Activated naive CD8-positive, alpha-beta T cell treated with anti-CD3 and anti-CD28 coated beads for 36 hours (primary cell): Measurements from ENCODE around the gene LGALS8. TPM values are rescaled to one million over a fixed set of nuclear protein-coding genes. Genes with fewer than 3 reads are reported as not detected.
A peak's percentile ranks its signal among the peaks of the same experiment; 100 is the strongest.
"Not testable (repeated sequence)": the region's sequence is repeated elsewhere in the genome, so short reads cannot be mapped to it uniquely, and the experiment has no call there.

ENCODE experiments used
- DNase-seq: peaks from one replicate; pipeline ENCODE4 v3.0.0; 2021
- H3K27ac Mint-ChIP-seq: one replicate; pipeline ENCODE4 v1.8.0; 2022; ENCODE audit warnings: mild to moderate bottlenecking, moderate library complexity, mixed read lengths
- H3K27me3 Mint-ChIP-seq: one replicate; pipeline ENCODE4 v1.8.0; 2022; ENCODE audit warnings: mild to moderate bottlenecking, mixed read lengths
- H3K36me3 Mint-ChIP-seq: one replicate; pipeline ENCODE4 v1.8.0; 2021; ENCODE audit warnings: mild to moderate bottlenecking, mixed read lengths
- H3K4me1 Mint-ChIP-seq: one replicate; pipeline ENCODE4 v1.8.0; 2021; ENCODE audit warnings: mixed read lengths
- H3K4me3 Mint-ChIP-seq: one replicate; pipeline ENCODE4 v1.8.0; 2022; ENCODE audit warnings: mild to moderate bottlenecking, moderate library complexity, mixed read lengths
- H3K9me3 Mint-ChIP-seq: one replicate; pipeline ENCODE4 v1.8.0; 2022; ENCODE audit warnings: mixed read lengths
- total RNA-seq, 2 experiments: library from RNA; stranded (reverse); gene quantifications; one replicate each; pipeline ENCODE4 v1.2.3, GENCODE V29; 2021

LGALS8 gene
- total RNA-seq: 10 to 100 TPM; 69.0 to 76.6 TPM

GRCh38 chr1:236523704-236524141, at the start of gene LGALS8:
Gene LGALS8, plus strand, starts transcription at chr1:236523982. Its CDS starts 2,089 bp downstream, at chr1:236526071.
- peak within 1 kb of the TSS; percentile 98 for H3K27ac Mint-ChIP-seq
- DNase-seq: peak; percentile 89
- peak within 1 kb of the TSS; percentile 97 for H3K4me3 Mint-ChIP-seq
- H3K27me3 Mint-ChIP-seq: no peaks in the 10 kb centered on the region
- no peaks in the 10 kb centered on the region for H3K9me3 Mint-ChIP-seq
- peaks cover 10% of the 10 kb centered on the region for H3K36me3 Mint-ChIP-seq
- H3K4me1 Mint-ChIP-seq: peaks cover 6% of the 10 kb centered on the region

DNA sequence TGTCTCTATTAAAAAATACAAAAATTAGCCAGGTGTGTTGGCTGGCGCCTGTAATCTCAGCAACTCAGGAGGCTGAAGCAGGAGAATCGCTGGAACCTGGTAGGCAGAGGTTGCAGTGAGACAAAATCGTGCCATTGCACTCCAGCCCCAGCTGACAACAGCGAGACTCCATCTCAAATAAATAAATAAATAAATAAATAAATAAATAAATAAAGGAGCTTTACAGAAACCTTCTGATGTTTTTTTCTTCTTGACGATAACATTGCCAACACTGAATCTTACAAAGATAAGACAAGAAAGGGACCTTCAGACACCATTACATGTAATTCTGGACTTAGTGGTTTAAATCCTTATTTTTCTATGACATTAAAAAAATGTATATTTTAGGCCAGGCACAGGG, 47.8 kb upstream of the LGALS8 start:
- Mint-ChIP-seq H3K27me3 (peaks cover 25% of the 10 kb centered on the region), H3K9me3 (no peaks in the 10 kb centered on the region), H3K36me3 (no peaks in the 10 kb centered on the region), H3K4me3 (no peak overlapping the region), H3K4me1 (no peaks in the 10 kb centered on the region), H3K27ac (no peak overlapping the region)
- DNase-seq: no peak

DNA sequence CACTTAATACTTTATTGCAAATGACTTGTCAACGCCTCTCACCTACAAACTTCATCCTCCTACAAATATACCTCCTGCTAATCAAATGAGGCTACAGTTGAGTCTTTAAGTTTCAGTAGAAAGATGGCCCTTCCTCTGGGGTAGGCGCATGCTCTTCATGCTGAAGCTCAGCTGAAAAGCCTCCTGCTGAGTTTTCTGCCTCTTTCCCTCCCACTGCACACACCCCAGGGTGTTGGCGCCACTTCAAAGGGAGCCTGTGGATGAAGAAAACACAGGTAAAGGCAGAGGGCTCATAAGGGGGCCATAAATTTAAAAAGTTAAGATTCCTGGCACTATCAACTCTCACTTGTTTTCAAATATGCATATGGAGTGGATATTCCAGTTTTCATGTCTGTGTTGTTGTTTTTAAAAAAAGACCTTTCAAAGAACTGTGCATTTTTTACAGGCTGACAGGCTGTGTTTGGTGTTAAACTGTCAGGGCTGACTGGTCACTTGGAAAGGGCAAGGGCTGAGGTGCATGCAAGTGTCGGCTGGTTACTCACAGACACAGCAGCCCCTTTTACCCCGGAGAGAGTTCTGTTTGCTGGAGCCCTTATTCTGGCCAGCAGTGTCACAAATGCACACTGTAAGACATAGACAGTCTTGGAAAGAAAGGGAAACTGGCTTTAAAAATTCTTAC, 42.9 kb upstream of the LGALS8 start:
- H3K27me3 Mint-ChIP-seq: peaks cover 7% of the 10 kb centered on the region
- no peaks in the 10 kb centered on the region for H3K9me3 Mint-ChIP-seq
- H3K4me1 Mint-ChIP-seq: no peaks in the 10 kb centered on the region
- H3K4me3 Mint-ChIP-seq: no peak overlapping the region
- H3K36me3 Mint-ChIP-seq: no peaks in the 10 kb centered on the region
- H3K27ac Mint-ChIP-seq: no peak overlapping the region
- DNase-seq: no peak

DNA sequence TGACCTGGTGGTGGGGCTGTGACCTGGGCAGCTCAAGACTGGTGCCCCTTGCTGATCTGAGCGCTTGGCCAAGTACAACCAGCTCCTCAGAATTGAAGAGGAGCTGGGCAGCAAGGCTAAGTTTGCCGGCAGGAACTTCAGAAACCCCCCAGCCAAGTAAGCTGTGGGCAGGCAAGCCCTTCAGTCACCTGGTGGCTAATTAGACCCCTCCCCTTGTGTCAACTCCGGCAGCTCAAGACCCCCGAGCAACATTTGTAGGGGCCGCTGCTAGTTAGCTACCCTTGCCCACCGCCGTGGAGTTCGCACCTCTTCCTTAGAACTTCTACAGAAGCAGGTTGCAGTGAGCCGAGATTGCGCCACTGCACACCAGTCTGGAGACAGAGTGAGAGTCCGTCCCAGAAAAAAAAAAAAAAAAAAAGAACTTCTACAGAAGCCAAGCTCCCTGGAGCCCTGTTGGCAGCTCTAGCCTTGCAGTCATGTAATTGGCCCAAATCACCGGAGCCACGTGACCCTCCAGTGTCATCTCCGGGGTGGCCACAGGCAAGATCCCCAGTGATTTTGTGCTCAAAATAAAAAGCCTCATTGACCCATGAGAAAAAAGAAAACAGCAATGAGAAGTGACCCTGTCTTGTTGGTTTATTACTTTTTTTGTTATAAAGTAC, 39.3 kb upstream of the LGALS8 start:
- DNase-seq: no peak
- Mint-ChIP-seq H3K36me3 (no peaks in the 10 kb centered on the region), H3K27me3 (no peaks in the 10 kb centered on the region), H3K9me3 (no peaks in the 10 kb centered on the region), H3K27ac (no peak overlapping the region), H3K4me1 (no peaks in the 10 kb centered on the region), H3K4me3 (no peak overlapping the region)

GRCh38 chr1:236486356-236487002, 37.3 kb upstream of the LGALS8 start:
- Mint-ChIP-seq H3K4me3 (no peak overlapping the region), H3K9me3 (no peaks in the 10 kb centered on the region), H3K27ac (no peak overlapping the region), H3K4me1 (peaks cover 7% of the 10 kb centered on the region), H3K27me3 (peaks cover 14% of the 10 kb centered on the region), H3K36me3 (no peaks in the 10 kb centered on the region)
- DNase-seq: no peak

DNA sequence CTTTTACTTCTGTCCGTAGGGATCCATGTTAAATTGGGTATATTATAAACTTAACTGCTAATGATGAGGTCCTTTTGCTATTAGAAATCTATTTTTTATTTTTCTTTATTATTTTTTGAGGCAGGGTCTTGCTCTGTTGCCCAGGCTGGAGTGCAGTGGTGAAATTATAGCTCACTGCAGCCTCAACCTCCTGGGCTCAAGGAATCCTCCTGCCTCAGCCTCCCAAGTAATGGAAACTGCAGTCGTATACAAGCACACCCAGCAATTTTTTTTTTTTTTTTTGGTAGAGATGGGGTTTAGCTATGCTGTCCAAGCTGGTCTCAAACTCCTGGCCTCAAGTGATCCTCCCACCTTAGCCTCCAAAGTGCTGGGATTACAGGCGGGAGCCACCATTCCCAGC, 34.6 kb upstream of the LGALS8 start:
- not testable (repeated sequence) for H3K4me3 Mint-ChIP-seq, H3K36me3 Mint-ChIP-seq, DNase-seq, H3K9me3 Mint-ChIP-seq, H3K27ac Mint-ChIP-seq
- Mint-ChIP-seq H3K4me1 (peaks cover 10% of the 10 kb centered on the region), H3K27me3 (peaks cover 26% of the 10 kb centered on the region)

DNA sequence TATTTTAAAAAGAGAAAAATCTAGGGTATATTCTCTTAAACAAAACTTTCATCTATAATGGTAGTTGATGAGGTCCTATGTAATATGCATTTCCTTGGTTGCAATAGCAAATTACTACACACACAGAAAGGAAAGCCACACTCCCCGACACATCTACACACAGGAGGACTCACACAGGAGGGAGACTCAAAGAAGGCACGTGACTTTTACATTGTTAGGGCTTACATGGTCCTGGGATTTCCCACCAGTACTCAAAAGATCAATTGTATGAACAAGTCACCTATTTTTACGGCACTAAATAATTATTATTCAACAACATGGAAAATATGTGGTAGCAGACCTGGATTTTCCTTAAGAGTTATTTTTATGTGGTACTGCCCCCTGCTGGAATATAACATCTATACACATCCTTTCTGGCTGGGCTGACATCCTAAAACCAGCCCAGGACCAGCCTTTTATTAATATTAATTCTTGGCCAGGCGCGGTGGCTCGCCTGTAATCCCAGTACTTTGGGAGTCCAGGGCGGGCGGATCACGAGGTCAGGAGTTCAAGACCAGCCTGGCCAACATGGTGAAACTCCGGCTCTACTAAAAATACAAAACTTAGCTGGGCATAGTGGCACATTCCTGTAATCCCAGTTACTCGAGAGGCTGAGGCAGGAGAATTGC, 33.9 kb upstream of the LGALS8 start:
- peaks cover 28% of the 10 kb centered on the region for H3K27me3 Mint-ChIP-seq
- no peaks in the 10 kb centered on the region for H3K9me3 Mint-ChIP-seq
- H3K4me1 Mint-ChIP-seq: peaks cover 10% of the 10 kb centered on the region
- no peak overlapping the region for H3K27ac Mint-ChIP-seq
- H3K36me3 Mint-ChIP-seq: no peaks in the 10 kb centered on the region
- DNase-seq: no peak
- H3K4me3 Mint-ChIP-seq: no peak overlapping the region

DNA sequence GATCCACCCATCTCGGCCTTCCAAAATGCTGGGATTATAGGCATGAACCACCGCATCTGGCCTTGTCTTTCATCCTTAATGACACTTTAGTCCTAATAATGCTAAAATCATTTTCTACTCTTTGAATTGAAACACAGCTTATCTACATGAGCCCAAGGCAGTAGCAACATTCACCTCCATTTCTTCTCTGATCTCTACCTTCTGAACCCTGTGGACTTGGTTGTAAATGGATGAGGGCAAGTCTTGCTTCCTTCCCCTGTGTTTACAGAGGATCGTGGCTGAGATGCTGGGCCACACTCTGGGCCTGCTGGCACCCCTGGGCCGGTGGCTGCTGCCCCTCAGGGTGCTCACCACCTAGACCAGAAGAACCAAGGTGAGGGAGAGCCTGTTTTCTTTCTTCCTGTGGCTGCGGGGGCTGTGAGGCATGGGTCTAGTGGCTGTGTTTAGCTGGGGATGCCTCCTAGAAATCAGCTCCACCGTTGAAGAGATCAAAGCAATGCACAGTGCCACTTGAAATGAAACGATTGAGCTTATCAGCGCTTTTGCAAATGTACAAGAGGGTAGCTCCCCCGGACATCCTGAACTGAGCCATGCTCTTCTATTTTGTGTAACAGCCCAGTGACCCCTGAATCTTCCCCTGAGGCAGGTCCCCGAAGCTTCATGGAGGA, 32.2 kb upstream of the LGALS8 start:
- Mint-ChIP-seq H3K27ac (no peak overlapping the region), H3K9me3 (no peaks in the 10 kb centered on the region), H3K4me3 (no peak overlapping the region), H3K27me3 (peaks cover 35% of the 10 kb centered on the region), H3K4me1 (peaks cover 10% of the 10 kb centered on the region), H3K36me3 (no peaks in the 10 kb centered on the region)
- no peak for DNase-seq

GRCh38 chr1:236492378-236492777, 31.4 kb upstream of the LGALS8 start:
- H3K4me1 Mint-ChIP-seq: peaks cover 10% of the 10 kb centered on the region
- no peak overlapping the region for H3K4me3 Mint-ChIP-seq
- H3K36me3 Mint-ChIP-seq: no peaks in the 10 kb centered on the region
- no peaks in the 10 kb centered on the region for H3K9me3 Mint-ChIP-seq
- no peak for DNase-seq
- no peak overlapping the region for H3K27ac Mint-ChIP-seq
- peaks cover 37% of the 10 kb centered on the region for H3K27me3 Mint-ChIP-seq

DNA sequence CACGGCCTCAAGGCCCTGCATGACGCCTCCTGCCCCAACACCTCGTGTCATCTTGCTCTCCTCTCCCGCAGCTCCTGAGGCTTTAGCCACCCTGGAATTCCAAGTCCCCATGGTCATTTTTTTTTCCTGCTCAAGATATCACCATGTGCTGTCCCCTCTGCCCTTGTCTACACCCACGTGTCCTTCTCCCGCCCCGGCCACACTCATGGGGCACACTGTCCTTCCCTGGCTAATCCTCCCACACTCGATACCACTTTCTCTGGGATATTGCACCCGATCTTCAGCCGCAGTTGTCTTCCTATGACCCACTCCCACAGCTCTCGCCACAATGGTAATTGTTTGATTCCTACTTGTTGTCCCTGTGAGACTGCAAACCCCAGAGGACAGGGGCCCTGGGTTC, 29.7 kb upstream of the LGALS8 start:
- H3K27ac Mint-ChIP-seq: no peak overlapping the region
- no peaks in the 10 kb centered on the region for H3K9me3 Mint-ChIP-seq
- no peak overlapping the region for H3K4me3 Mint-ChIP-seq
- H3K36me3 Mint-ChIP-seq: no peaks in the 10 kb centered on the region
- peaks cover 10% of the 10 kb centered on the region for H3K4me1 Mint-ChIP-seq
- DNase-seq: no peak
- peaks cover 37% of the 10 kb centered on the region for H3K27me3 Mint-ChIP-seq

- peaks cover 8% of the 10 kb centered on the region for H3K4me1 Mint-ChIP-seq
- no peak for DNase-seq
- H3K4me3 Mint-ChIP-seq: no peak overlapping the region
- H3K9me3 Mint-ChIP-seq: no peaks in the 10 kb centered on the region
- no peaks in the 10 kb centered on the region for H3K36me3 Mint-ChIP-seq
- no peak overlapping the region for H3K27ac Mint-ChIP-seq
- peaks cover 34% of the 10 kb centered on the region for H3K27me3 Mint-ChIP-seq
Observed at GRCh38 chr1:236494586-236495466, 29.0 kb upstream of the LGALS8 start.

DNA sequence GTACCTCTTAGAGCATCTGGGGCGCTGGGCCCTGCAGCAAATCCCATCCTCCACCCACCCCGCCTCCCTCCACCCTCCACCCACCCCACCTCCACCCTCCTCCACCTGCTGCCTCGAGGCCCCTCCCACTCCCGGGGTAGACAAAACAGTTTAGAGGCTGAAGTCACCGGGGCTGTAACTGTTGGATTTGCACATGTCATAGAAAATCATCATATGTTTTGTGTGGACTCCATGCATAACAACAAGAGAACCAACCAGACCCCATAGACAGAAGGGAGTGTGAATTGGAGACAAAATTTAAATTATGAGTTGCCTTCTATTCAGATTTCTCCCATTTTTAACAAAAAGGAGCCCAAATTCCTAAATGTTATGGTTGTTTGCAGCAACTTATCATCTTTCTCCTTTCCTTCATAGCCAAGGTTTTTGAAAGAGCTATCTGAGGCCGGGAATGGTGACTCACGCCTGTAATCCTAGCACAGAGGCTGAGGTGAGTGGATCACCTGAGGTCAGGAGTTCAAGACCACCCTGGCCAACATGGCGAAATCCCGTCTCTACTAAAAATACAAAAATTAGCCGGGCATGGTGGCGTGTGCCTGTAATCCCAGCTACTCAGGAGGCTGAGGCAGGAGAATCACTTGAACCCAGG, 28.2 kb upstream of the LGALS8 start:
- Mint-ChIP-seq H3K4me1 (peaks cover 8% of the 10 kb centered on the region), H3K36me3 (no peaks in the 10 kb centered on the region), H3K4me3 (no peak overlapping the region), H3K27ac (no peak overlapping the region), H3K27me3 (peaks cover 32% of the 10 kb centered on the region), H3K9me3 (no peaks in the 10 kb centered on the region)
- DNase-seq: no peak

GRCh38 chr1:236497908-236498307, 25.9 kb upstream of the LGALS8 start:
- Mint-ChIP-seq H3K36me3 (no peaks in the 10 kb centered on the region), H3K27ac (no peak overlapping the region), H3K4me3 (no peak overlapping the region), H3K9me3 (no peaks in the 10 kb centered on the region), H3K4me1 (peaks cover 5% of the 10 kb centered on the region), H3K27me3 (peaks cover 18% of the 10 kb centered on the region)
- DNase-seq: no peak

GRCh38 chr1:236501093-236501492, 22.7 kb upstream of the LGALS8 start:
- Mint-ChIP-seq H3K27ac (no peak overlapping the region), H3K27me3 (peaks cover 12% of the 10 kb centered on the region), H3K9me3 (no peaks in the 10 kb centered on the region), H3K36me3 (no peaks in the 10 kb centered on the region), H3K4me3 (no peak overlapping the region), H3K4me1 (peaks cover 9% of the 10 kb centered on the region)
- no peak for DNase-seq
